ENCODE measurements around the gene FUT4. TPM values are rescaled to one million over a fixed set of nuclear protein-coding genes. Genes with fewer than 3 reads are reported as not detected.
A peak's percentile ranks its signal among the peaks of the same experiment; 100 is the strongest.

Gene FUT4
- total RNA-seq, 1 donor from 2014 or later, result 10.6 TPM

DNA sequence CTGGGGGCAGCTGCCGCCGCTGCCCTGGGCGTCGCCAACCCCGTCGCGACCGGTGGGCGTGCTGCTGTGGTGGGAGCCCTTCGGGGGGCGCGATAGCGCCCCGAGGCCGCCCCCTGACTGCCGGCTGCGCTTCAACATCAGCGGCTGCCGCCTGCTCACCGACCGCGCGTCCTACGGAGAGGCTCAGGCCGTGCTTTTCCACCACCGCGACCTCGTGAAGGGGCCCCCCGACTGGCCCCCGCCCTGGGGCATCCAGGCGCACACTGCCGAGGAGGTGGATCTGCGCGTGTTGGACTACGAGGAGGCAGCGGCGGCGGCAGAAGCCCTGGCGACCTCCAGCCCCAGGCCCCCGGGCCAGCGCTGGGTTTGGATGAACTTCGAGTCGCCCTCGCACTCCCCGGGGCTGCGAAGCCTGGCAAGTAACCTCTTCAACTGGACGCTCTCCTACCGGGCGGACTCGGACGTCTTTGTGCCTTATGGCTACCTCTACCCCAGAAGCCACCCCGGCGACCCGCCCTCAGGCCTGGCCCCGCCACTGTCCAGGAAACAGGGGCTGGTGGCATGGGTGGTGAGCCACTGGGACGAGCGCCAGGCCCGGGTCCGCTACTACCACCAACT is 1.0 kb downstream of the FUT4 start:
- peak overlapping the region; percentile 62 for H3K4me3 ChIP-seq (ENCODE audit: low read depth, low read length)
- TF ChIP-seq, protein P1, sequence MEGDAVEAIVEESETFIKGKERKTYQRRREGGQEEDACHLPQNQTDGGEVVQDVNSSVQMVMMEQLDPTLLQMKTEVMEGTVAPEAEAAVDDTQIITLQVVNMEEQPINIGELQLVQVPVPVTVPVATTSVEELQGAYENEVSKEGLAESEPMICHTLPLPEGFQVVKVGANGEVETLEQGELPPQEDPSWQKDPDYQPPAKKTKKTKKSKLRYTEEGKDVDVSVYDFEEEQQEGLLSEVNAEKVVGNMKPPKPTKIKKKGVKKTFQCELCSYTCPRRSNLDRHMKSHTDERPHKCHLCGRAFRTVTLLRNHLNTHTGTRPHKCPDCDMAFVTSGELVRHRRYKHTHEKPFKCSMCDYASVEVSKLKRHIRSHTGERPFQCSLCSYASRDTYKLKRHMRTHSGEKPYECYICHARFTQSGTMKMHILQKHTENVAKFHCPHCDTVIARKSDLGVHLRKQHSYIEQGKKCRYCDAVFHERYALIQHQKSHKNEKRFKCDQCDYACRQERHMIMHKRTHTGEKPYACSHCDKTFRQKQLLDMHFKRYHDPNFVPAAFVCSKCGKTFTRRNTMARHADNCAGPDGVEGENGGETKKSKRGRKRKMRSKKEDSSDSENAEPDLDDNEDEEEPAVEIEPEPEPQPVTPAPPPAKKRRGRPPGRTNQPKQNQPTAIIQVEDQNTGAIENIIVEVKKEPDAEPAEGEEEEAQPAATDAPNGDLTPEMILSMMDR (conservative IDR thresholded peaks at IDR 0.05; ENCODE audit: low read depth, low read length), result no peak
- no peak for DNase-seq (ENCODE audit: low read depth)

DNA sequence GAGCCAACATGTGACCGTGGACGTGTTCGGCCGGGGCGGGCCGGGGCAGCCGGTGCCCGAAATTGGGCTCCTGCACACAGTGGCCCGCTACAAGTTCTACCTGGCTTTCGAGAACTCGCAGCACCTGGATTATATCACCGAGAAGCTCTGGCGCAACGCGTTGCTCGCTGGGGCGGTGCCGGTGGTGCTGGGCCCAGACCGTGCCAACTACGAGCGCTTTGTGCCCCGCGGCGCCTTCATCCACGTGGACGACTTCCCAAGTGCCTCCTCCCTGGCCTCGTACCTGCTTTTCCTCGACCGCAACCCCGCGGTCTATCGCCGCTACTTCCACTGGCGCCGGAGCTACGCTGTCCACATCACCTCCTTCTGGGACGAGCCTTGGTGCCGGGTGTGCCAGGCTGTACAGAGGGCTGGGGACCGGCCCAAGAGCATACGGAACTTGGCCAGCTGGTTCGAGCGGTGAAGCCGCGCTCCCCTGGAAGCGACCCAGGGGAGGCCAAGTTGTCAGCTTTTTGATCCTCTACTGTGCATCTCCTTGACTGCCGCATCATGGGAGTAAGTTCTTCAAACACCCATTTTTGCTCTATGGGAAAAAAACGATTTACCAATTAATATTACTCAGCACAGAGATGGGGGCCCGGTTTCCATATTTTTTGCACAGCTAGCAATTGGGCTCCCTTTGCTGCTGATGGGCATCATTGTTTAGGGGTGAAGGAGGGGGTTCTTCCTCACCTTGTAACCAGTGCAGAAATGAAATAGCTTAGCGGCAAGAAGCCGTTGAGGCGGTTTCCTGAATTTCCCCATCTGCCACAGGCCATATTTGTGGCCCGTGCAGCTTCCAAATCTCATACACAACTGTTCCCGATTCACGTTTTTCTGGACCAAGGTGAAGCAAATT is 1.8 kb downstream of the FUT4 start:
- DNase-seq (ENCODE audit: low read depth), result no peak
- peak overlapping the region; percentile 62 for H3K4me3 ChIP-seq (ENCODE audit: low read depth, low read length)
- TF ChIP-seq, protein P1 (conservative IDR thresholded peaks at IDR 0.05; ENCODE audit: low read depth, low read length), result no peak

DNA sequence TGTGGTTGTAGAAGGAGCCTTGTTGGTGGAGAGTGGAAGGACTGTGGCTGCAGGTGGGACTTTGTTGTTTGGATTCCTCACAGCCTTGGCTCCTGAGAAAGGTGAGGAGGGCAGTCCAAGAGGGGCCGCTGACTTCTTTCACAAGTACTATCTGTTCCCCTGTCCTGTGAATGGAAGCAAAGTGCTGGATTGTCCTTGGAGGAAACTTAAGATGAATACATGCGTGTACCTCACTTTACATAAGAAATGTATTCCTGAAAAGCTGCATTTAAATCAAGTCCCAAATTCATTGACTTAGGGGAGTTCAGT is 2.4 kb downstream of the FUT4 start:
- H3K4me3 ChIP-seq (ENCODE audit: low read depth, low read length), result peak overlapping the region; percentile 62
- DNase-seq (ENCODE audit: low read depth), result no peak
- TF ChIP-seq, protein P1 (conservative IDR thresholded peaks at IDR 0.05; ENCODE audit: low read depth, low read length), result no peak

DNA sequence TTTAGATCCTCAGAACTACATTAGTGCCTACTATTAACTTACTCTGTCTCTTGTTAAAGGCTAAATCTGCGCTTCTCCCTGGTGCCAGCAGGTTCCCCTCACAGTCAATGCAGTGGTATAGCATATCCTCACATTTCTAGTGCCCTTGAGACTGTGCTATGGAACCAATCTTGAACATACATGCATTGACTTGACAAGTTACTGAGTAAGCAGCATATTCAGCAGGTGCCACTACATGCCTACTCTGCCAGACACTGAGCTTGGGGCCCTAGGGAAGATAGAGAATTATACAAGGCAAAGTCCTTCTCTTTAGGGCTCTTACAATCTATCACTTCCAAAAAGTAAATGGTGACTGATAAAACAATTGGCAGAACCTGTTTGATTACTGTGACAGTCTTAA is 3.2 kb downstream of the FUT4 start:
- H3K4me3 ChIP-seq (ENCODE audit: low read depth, low read length), result peak overlapping the region; percentile 62
- no peak for DNase-seq (ENCODE audit: low read depth)
- TF ChIP-seq, protein P1 (conservative IDR thresholded peaks at IDR 0.05; ENCODE audit: low read depth, low read length), result no peak

DNA sequence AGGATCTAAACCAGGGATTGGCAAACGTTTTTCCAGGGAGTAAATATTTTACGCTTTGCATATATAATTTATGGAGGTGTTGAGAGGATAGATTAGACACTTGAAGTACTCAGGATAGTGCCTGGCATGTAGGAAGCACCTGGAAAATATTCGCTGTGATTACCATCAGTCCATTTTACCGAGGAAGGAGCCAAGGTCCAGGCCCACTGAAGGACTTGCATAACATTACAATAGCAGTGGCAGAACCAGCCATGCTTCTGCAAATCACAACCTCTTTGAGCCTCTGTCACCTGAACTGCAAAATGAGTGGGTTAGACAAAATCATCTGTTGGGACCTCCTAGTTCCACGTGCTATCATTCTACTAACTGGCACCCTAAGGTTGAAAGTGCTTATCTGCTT is 5.4 kb downstream of the FUT4 start:
- no peak for DNase-seq (ENCODE audit: low read depth)
- no peak overlapping the region for H3K4me3 ChIP-seq (ENCODE audit: low read depth, low read length)
- TF ChIP-seq, protein P1 (conservative IDR thresholded peaks at IDR 0.05; ENCODE audit: low read depth, low read length), result no peak

DNA sequence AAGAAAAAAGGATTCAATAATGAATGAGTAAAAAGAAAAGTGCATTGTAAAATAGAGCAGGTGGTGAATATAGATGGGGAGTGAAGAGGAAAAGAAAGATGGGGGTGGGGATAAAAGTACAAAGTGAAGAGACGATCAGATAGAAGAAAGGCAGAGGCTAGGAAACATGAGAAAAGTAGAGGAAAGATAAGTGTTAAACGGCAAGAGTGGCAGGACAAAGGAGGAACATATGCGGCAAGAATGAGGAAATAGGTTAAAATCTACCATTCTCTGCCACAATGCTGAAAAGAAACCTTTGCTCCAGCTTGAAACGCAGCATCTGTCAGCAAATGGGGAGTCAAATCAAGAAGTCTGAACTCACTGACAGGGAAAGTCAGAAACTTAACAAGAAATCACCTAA is 6.8 kb downstream of the FUT4 start:
- DNase-seq (ENCODE audit: low read depth), result no peak
- no peak overlapping the region for H3K4me3 ChIP-seq (ENCODE audit: low read depth, low read length)
- TF ChIP-seq, protein P1 (conservative IDR thresholded peaks at IDR 0.05; ENCODE audit: low read depth, low read length), result no peak

All from epithelial cell of proximal tubule (primary cell).